ENCODE results near the gene RIC1. TPM values are rescaled to one million over a fixed set of nuclear protein-coding genes. Genes with fewer than 3 reads are reported as not detected.

The RIC1 gene
- total RNA-seq, 1 donor = 37.8 TPM

- no peak for DNase-seq (ENCODE audit: low read depth)
- H3K4me3 ChIP-seq (ENCODE audit: low read depth, low read length) = no peak overlapping the region
- no peak for TF ChIP-seq CTCF (IDR thresholded peaks at IDR 0.05; ENCODE audit: insufficient read depth, low read length)
These were observed 155.8 kb downstream of the RIC1 start for GRCh38 chr9:5784526-5785315.

- no peak overlapping the region for H3K4me3 ChIP-seq (ENCODE audit: low read depth, low read length)
- DNase-seq (ENCODE audit: low read depth) = no peak
- no peak for TF ChIP-seq CTCF (IDR thresholded peaks at IDR 0.05; ENCODE audit: insufficient read depth, low read length)
These were observed 157.6 kb downstream of the RIC1 start for GRCh38 chr9:5786370-5787127.

- no peak for DNase-seq (ENCODE audit: low read depth)
- no peak for TF ChIP-seq CTCF (IDR thresholded peaks at IDR 0.05; ENCODE audit: insufficient read depth, low read length)
- no peak overlapping the region for H3K4me3 ChIP-seq (ENCODE audit: low read depth, low read length)
These were observed 158.3 kb downstream of the RIC1 start for GRCh38 chr9:5787220-5787619.

- TF ChIP-seq CTCF (IDR thresholded peaks at IDR 0.05; ENCODE audit: insufficient read depth, low read length) = no peak
- H3K4me3 ChIP-seq (ENCODE audit: low read depth, low read length) = no peak overlapping the region
- DNase-seq (ENCODE audit: low read depth) = no peak
These were observed 158.9 kb downstream of the RIC1 start for GRCh38 chr9:5787759-5788302.

GRCh38 chr9:5789489-5789888 is 160.6 kb downstream of the RIC1 start:
- no peak overlapping the region for H3K4me3 ChIP-seq (ENCODE audit: low read depth, low read length)
- no peak for DNase-seq (ENCODE audit: low read depth)
- TF ChIP-seq CTCF (IDR thresholded peaks at IDR 0.05; ENCODE audit: insufficient read depth, low read length) = no peak

GRCh38 chr9:5790923-5791322 is 162.0 kb downstream of the RIC1 start:
- no peak for TF ChIP-seq CTCF (IDR thresholded peaks at IDR 0.05; ENCODE audit: insufficient read depth, low read length)
- no peak for DNase-seq (ENCODE audit: low read depth)
- H3K4me3 ChIP-seq (ENCODE audit: low read depth, low read length) = no peak overlapping the region

Data from fibroblast of the aortic adventitia (primary cell).